Lower leg skin (tissue), 4 donors: Measurements from ENCODE around the gene ICA1. TPM values are rescaled to one million over a fixed set of nuclear protein-coding genes. Genes with fewer than 3 reads are reported as not detected.

Experiments used
- DNase-seq, 2 donors: peaks; one replicate each; pipeline ENCODE4 v3.0.0-alpha.2; 2019; ENCODE audit warnings: low spot score in 2 of 2
- H3K4me3 ChIP-seq: fragments of 200-600 bp; sonication (generic); 2 replicates; pipeline ENCODE4 v1.5.1; 2017; ENCODE audit warnings: mild to moderate bottlenecking, low read depth; ENCODE audit not compliant: poor library complexity, severe bottlenecking
- POLR2A ChIP-seq, 2 donors: fragments of 450-650 bp; IDR thresholded peaks; one replicate each; pipeline ENCODE4 v1.6.1; 2016 to 2017; ENCODE audit warnings: antibody characterized with exemption in 2 of 2, mild to moderate bottlenecking in 1 of 2, moderate library complexity in 1 of 2
- WGBS, 2 donors: methylation state at CpG; one replicate each; pipeline ENCODE4 v1.1.5; 2018; 5-methylcytosine and 5-hydroxymethylcytosine counted together
- intact Hi-C: fragments of 100-400 bp; cut with DNase I; formaldehyde crosslinking; loops from one replicate; pipeline ENCODE4 v1.15.0; 2023; ENCODE audit warnings: low total_unique reads
- total RNA-seq, 4 donors: library from RNA; depleted of rRNA; stranded (reverse); fragments of >200 nt; gene quantifications; one replicate each; pipeline ENCODE4 v1.1.0, GENCODE V29; 2016
- TF ChIP-seq, protein P1 (sequence below), 3 donors: fragments of 450-650 bp; IDR thresholded peaks; one replicate each; pipeline ENCODE4 v1.5.1; 2016; ENCODE audit warnings: antibody characterized with exemption in 3 of 3, mild to moderate bottlenecking in 3 of 3, moderate library complexity in 2 of 3

Gene ICA1
- total RNA-seq, 4 donors from 2014 or later, result 12.8 to 33.6 (median 18.4) TPM

- no peak overlapping the region for H3K4me3 ChIP-seq
- intact Hi-C loops, result no loop called here
- TF ChIP-seq, protein P1, sequence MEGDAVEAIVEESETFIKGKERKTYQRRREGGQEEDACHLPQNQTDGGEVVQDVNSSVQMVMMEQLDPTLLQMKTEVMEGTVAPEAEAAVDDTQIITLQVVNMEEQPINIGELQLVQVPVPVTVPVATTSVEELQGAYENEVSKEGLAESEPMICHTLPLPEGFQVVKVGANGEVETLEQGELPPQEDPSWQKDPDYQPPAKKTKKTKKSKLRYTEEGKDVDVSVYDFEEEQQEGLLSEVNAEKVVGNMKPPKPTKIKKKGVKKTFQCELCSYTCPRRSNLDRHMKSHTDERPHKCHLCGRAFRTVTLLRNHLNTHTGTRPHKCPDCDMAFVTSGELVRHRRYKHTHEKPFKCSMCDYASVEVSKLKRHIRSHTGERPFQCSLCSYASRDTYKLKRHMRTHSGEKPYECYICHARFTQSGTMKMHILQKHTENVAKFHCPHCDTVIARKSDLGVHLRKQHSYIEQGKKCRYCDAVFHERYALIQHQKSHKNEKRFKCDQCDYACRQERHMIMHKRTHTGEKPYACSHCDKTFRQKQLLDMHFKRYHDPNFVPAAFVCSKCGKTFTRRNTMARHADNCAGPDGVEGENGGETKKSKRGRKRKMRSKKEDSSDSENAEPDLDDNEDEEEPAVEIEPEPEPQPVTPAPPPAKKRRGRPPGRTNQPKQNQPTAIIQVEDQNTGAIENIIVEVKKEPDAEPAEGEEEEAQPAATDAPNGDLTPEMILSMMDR (IDR thresholded peaks at IDR 0.05), result no peak
- TF ChIP-seq POLR2A (IDR thresholded peaks at IDR 0.05), result no peak
- no peak for DNase-seq
- WGBS, 2 donors, result 61 to 64% methylated on average over 5 of the region's 5 CpGs
Measured at GRCh38 chr7:8205537-8205936, 56.4 kb downstream of the ICA1 start.

DNA sequence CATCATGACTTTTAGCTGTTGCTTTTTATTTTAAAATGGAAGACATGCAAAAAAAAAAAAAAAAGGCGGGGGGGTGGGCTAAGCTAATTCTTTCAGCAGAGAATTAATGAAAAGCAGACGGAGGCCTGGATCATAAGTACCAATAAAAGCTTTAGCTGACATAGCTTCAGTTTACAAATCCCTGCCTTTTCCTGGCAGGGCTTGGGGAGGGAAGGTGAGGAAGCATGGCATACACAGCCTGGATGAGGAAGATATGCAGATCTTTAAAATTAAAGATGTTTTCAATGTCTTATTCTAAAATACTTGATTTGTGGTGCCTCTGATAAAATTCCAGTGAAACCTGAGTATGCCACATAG, 57.0 kb downstream of the ICA1 start:
- intact Hi-C loops, result no loop called here
- DNase-seq, result no peak
- WGBS, 2 donors, result 54 to 68% methylated on average over 2 of the region's 2 CpGs
- TF ChIP-seq, protein P1 (IDR thresholded peaks at IDR 0.05), result no peak
- no peak for TF ChIP-seq POLR2A (IDR thresholded peaks at IDR 0.05)
- H3K4me3 ChIP-seq, result no peak overlapping the region

DNA sequence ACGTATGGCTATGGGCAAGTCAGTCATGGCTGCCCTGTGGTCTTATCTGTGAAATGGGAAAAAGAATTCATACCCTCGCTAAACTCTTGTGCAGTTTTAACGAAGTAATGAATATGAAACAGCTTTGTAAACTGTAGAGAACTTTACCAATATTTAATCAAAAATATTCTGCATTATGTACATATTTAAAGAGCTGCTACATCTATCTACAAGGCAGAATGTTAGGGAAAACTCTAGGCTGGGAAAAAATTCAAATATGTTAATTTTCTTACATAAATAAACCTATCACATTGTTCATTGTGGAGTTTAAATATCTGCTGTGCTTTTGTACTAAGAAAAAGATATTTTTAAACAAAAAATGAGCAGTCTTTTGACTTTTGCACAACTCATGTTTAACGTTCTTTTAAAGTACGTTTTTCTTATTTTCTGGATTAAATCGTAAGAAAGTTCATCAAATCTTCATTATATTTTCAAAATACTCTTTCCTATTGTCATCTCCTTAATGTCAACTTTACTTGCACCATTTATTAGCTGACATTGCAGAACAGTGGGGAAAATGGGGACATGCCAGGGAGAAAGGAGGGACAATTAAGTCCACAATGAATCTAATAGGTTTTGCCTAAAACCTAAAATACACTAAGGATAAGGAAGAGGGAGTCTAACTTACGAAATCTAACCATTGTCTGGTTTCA, 57.5 kb downstream of the ICA1 start:
- intact Hi-C loops, result no loop called here
- no peak for DNase-seq
- TF ChIP-seq, protein P1 (IDR thresholded peaks at IDR 0.05), result no peak
- no peak for TF ChIP-seq POLR2A (IDR thresholded peaks at IDR 0.05)
- 89 to 93% methylated on average over 7 of the region's 7 CpGs for WGBS, 2 donors
- no peak overlapping the region for H3K4me3 ChIP-seq

DNA sequence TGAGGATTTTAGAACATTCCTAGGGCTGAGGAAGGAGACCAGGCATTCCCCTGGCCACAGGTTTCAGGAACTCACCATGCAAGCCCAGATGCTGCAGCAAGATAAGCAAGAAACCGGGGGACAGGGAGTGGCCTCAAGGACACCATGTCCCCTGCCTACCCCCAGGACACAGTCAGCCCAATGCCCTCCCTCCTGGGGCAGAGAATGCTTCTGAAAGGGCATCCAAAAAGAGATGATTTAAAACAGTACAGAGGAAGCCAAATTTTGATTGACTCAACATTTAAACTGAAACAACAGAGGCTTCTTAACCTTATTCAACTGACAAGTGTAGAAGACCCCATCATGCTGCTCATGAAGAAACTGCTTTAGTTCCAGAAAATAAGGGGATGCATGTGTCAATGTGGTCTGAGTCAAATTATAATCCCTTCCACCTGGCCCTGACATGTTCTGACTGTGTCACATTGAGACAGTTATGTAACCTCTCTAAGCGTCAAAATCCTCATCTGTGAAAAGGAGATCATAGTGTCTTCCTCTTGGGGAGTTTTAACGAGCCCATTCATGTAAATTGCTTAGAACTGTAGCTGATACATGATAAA, 60.0 kb downstream of the ICA1 start:
- intact Hi-C loops, result no loop called here
- H3K4me3 ChIP-seq, result no peak overlapping the region
- DNase-seq, result no peak
- no peak for TF ChIP-seq POLR2A (IDR thresholded peaks at IDR 0.05)
- TF ChIP-seq, protein P1 (IDR thresholded peaks at IDR 0.05), result no peak
- WGBS, 2 donors, result 30 to 40% methylated on average over 3 of the region's 3 CpGs

GRCh38 chr7:8200717-8201116, 61.2 kb downstream of the ICA1 start:
- TF ChIP-seq POLR2A (IDR thresholded peaks at IDR 0.05), result no peak
- TF ChIP-seq, protein P1 (IDR thresholded peaks at IDR 0.05), result no peak
- H3K4me3 ChIP-seq, result no peak overlapping the region
- intact Hi-C loops, result no loop called here
- no peak for DNase-seq
- 68 to 72% methylated on average over 1 of the region's 1 CpG for WGBS, 2 donors
